Caco-2 (cell line): ENCODE data around the gene XXYLT1. TPM values are rescaled to one million over a fixed set of nuclear protein-coding genes. Genes with fewer than 3 reads are reported as not detected.

ENCODE experiments used
- BruUV-seq: library from RNA; stranded (reverse); fragments of 400-500 nt; replicated peaks from 2 replicates; lab custom pipeline; 2021; lab: Mats Ljungman, UMichigan
- CTCF ChIA-PET: fragments of 300-600 bp; sonication (Branson Sonifier 250); formaldehyde crosslinking; loops from one replicate; lab custom pipeline; 2022; ENCODE audit warnings: antibody characterized with exemption; lab: Charles Lee
- POLR2A ChIA-PET: fragments of 300-600 bp; sonication (Branson Sonifier 250); formaldehyde crosslinking; loops from one replicate; lab custom pipeline; 2022; ENCODE audit warnings: antibody characterized with exemption; lab: Charles Lee
- DNase-seq, 2 experiments: peaks; one replicate each; pipeline versions ENCODE4 v3.0.0 to v3.0.0-alpha.2; 2020 to 2022
- H3K27me3 ChIP-seq: replicated peaks from 2 replicates; pipeline ENCODE4 v1.6.0; 2011; ENCODE audit warnings: low read length; ENCODE audit not compliant: control insufficient read depth, insufficient read depth
- H3K36me3 ChIP-seq: 2 replicates; pipeline ENCODE4 v1.5.1; 2011; ENCODE audit warnings: low read length; ENCODE audit not compliant: control insufficient read depth, insufficient read depth
- H3K4me1 ChIP-seq: fragments of 250-450 bp; sonication (Bioruptor Pico); 2 replicates; pipeline ENCODE4 v1.5.1; 2020; ENCODE audit warnings: mild to moderate bottlenecking
- H3K4me3 ChIP-seq: 2 replicates; pipeline ENCODE4 v1.5.1; 2011; ENCODE audit warnings: low read depth, mild to moderate bottlenecking, control low read depth, low read length
- H3K9me3 ChIP-seq: fragments of 250-450 bp; sonication (Bioruptor Pico); 2 replicates; pipeline ENCODE4 v1.5.1; 2020; ENCODE audit warnings: mild to moderate bottlenecking, moderate library complexity
- H3K27ac Mint-ChIP-seq: one replicate; pipeline ENCODE4 v1.8.0; 2022; ENCODE audit warnings: mixed read lengths; ENCODE audit not compliant: unreplicated experiment
- H3K27me3 Mint-ChIP-seq: one replicate; pipeline ENCODE4 v1.8.0; 2022; ENCODE audit warnings: mixed read lengths; ENCODE audit not compliant: insufficient read depth, unreplicated experiment
- H3K36me3 Mint-ChIP-seq: one replicate; pipeline ENCODE4 v1.8.0; 2022; ENCODE audit warnings: mild to moderate bottlenecking, mixed read lengths; ENCODE audit not compliant: insufficient read depth, unreplicated experiment
- H3K4me1 Mint-ChIP-seq: one replicate; pipeline ENCODE4 v1.8.0; 2022; ENCODE audit warnings: low read depth, mixed read lengths; ENCODE audit not compliant: unreplicated experiment
- H3K4me3 Mint-ChIP-seq: one replicate; pipeline ENCODE4 v1.8.0; 2022; ENCODE audit warnings: mild to moderate bottlenecking, moderate library complexity, mixed read lengths; ENCODE audit not compliant: unreplicated experiment
- H3K9me3 Mint-ChIP-seq: one replicate; pipeline ENCODE4 v1.8.0; 2022; ENCODE audit warnings: mixed read lengths; ENCODE audit not compliant: unreplicated experiment
- intact Hi-C: fragments of 100-400 bp; cut with micrococcal nuclease; formaldehyde crosslinking; loops from one replicate; pipeline ENCODE4 v1.10.0; 2022; ENCODE audit not compliant: unreplicated experiment
- total RNA-seq: library from RNA; stranded (reverse); gene quantifications from 2 replicates; pipeline ENCODE4 v1.2.3, GENCODE V29; 2022
- TF ChIP-seq, protein P1 (sequence below), 2 experiments: fragments of 200-600 bp in 1 of 2; IDR thresholded peaks; 1 replicate in 1 of 2; 2 replicates in 1 of 2; pipeline versions ENCODE4 v1.5.1 to v1.8.0; 2011 to 2022; ENCODE audit warnings: antibody characterized with exemption in 1 of 2, control low read depth in 1 of 2, inconsistent platforms in 1 of 2, low read depth in 1 of 2, low read length in 1 of 2, mild to moderate bottlenecking in 1 of 2, moderate library complexity in 1 of 2; ENCODE audit not compliant: insufficient read depth in 1 of 2, severe bottlenecking in 1 of 2, unreplicated experiment in 1 of 2

XXYLT1 gene
- total RNA-seq, 1 experiment from 2014 or later = 14.2 TPM

DNA sequence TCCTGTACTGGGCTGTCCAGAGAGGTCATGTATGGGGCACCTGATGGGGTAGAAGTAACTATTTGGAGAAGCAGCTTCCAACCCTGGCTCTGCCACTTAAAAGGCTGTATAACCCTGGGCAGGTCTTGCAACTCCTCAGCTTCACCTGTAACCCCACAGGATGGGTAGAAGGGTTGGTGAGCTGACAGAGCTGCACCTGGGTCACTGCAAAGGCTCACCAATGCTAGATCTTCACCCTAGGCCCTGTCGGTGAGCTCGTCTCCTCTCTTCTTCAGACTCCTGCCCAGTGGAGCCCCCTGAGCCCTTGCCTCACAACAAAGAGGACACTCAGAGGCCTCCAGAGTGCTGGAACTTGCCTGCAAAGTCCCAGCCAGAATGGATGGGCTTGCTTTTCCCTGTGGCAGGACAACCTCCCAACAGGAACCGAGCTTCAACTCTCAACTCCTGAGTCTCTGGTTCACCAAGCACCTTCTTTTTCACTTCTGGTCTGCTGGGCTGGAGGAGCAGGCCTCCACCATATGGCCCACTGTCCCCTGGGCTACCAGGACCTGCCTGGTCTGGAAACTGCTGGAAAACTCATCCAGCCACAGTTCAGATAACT is 45.9 kb downstream of the XXYLT1 start:
- H3K4me3 ChIP-seq = no peak overlapping the region
- DNase-seq = no peak
- H3K36me3 Mint-ChIP-seq = peaks cover 6% of the 10 kb centered on the region
- H3K4me3 Mint-ChIP-seq = no peak overlapping the region
- no TSS peak for BruUV-seq
- no peaks in the 10 kb centered on the region for H3K27me3 Mint-ChIP-seq
- peaks cover 10% of the 10 kb centered on the region for H3K4me1 Mint-ChIP-seq
- no peaks in the 10 kb centered on the region for H3K9me3 Mint-ChIP-seq
- no peak overlapping the region for H3K27ac Mint-ChIP-seq
- POLR2A ChIA-PET = no interaction called here
- no peaks in the 10 kb centered on the region for H3K27me3 ChIP-seq
- TF ChIP-seq, protein P1, sequence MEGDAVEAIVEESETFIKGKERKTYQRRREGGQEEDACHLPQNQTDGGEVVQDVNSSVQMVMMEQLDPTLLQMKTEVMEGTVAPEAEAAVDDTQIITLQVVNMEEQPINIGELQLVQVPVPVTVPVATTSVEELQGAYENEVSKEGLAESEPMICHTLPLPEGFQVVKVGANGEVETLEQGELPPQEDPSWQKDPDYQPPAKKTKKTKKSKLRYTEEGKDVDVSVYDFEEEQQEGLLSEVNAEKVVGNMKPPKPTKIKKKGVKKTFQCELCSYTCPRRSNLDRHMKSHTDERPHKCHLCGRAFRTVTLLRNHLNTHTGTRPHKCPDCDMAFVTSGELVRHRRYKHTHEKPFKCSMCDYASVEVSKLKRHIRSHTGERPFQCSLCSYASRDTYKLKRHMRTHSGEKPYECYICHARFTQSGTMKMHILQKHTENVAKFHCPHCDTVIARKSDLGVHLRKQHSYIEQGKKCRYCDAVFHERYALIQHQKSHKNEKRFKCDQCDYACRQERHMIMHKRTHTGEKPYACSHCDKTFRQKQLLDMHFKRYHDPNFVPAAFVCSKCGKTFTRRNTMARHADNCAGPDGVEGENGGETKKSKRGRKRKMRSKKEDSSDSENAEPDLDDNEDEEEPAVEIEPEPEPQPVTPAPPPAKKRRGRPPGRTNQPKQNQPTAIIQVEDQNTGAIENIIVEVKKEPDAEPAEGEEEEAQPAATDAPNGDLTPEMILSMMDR (IDR thresholded peaks at IDR 0.05; ENCODE audit: insufficient read depth in 1 of 2, low read depth in 1 of 2, low read length in 1 of 2, severe bottlenecking in 1 of 2, unreplicated experiment in 1 of 2) = no peak
- no peaks in the 10 kb centered on the region for H3K9me3 ChIP-seq
- no peaks in the 10 kb centered on the region for H3K36me3 ChIP-seq
- CTCF ChIA-PET = no interaction called here
- intact Hi-C loops = no loop called here
- no peaks in the 10 kb centered on the region for H3K4me1 ChIP-seq

- Mint-ChIP-seq H3K9me3 (no peaks in the 10 kb centered on the region), H3K27me3 (no peaks in the 10 kb centered on the region), H3K4me3 (no peak overlapping the region), H3K36me3 (peaks cover 6% of the 10 kb centered on the region), H3K27ac (no peak overlapping the region), H3K4me1 (peaks cover 10% of the 10 kb centered on the region)
- Histone ChIP-seq H3K9me3 (no peaks in the 10 kb centered on the region), H3K4me1 (no peaks in the 10 kb centered on the region), H3K36me3 (no peaks in the 10 kb centered on the region), H3K27me3 (no peaks in the 10 kb centered on the region), H3K4me3 (no peak overlapping the region)
- DNase-seq = no peak
- intact Hi-C loops = no loop called here
- no TSS peak for BruUV-seq
- CTCF ChIA-PET = no interaction called here
- TF ChIP-seq, protein P1 (IDR thresholded peaks at IDR 0.05; ENCODE audit: insufficient read depth in 1 of 2, low read depth in 1 of 2, low read length in 1 of 2, severe bottlenecking in 1 of 2, unreplicated experiment in 1 of 2) = no peak
- POLR2A ChIA-PET = no interaction called here
Measured at GRCh38 chr3:195224156-195224979, 46.6 kb downstream of the XXYLT1 start.

DNA sequence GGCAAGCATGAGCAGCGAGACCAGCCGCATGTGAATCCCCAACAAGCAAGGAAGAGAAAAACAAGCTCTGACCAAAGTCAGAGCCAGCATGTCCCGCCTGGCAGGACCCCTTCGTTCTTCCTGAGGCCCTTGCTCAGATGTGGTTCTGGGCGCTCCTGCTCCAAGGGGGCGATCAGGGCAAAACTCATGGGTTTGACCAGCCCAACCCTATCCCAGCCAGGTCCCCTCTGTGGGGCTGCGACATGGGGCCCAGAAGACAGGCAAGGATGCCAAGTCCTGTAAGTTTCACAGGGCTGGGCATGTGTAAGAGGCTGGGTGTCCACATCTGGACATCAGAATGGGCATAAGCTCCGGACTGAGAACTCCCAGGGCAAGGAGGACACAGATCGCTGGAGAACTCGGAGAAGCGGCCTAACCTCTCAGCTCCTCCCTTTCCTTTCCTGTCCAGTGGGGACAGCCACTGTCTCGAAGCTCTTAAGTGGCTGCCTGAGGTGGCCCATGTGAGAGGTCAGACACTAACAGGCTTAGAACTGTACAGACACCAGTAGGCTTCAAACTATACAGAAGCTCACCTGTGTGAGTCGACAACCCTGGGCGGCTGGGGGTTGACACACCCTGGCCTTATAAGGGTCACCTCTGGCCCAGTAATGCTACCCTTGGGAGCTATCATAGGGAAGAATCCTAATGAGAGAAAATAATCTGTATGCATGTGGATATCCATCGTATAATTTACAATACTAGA is 48.9 kb downstream of the XXYLT1 start:
- no TSS peak for BruUV-seq
- ChIA-PET POLR2A (no interaction called here), CTCF (no interaction called here)
- Mint-ChIP-seq H3K4me1 (no peaks in the 10 kb centered on the region), H3K27ac (no peak overlapping the region), H3K9me3 (no peaks in the 10 kb centered on the region), H3K36me3 (no peaks in the 10 kb centered on the region), H3K4me3 (no peak overlapping the region), H3K27me3 (no peaks in the 10 kb centered on the region)
- Histone ChIP-seq H3K36me3 (no peaks in the 10 kb centered on the region), H3K4me3 (no peak overlapping the region), H3K27me3 (no peaks in the 10 kb centered on the region), H3K4me1 (no peaks in the 10 kb centered on the region), H3K9me3 (no peaks in the 10 kb centered on the region)
- TF ChIP-seq, protein P1 (IDR thresholded peaks at IDR 0.05; ENCODE audit: insufficient read depth in 1 of 2, low read depth in 1 of 2, low read length in 1 of 2, severe bottlenecking in 1 of 2, unreplicated experiment in 1 of 2) = no peak
- no peak for DNase-seq
- intact Hi-C loops = no loop called here
